ENCODE data around the gene ADAMTS16.

DNA sequence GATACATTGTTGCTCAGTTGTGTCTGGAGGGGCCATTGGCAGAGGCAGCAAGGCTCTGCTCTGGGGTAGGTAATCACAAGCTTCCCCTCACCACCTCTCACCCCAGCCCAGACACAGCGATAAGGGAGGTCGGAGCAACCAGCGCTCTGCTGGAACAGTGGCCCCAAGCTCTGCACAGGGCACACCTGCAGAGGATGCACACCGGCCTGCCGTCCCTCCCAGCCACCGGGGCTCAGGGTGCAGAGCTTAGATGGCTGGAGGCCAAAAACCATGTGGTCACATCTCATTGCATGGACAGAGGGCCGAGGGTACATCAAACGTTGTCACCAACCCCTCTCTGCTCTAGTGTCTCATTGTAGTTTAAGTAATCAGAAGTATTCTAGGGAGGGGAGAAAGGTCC is 187.0 kb downstream of the ADAMTS16 start:
- TF ChIP-seq EZH2 (IDR thresholded peaks at IDR 0.05; ENCODE audit: insufficient read depth, poor library complexity, severe bottlenecking): no peak
- TF ChIP-seq EZH2phosphoT487 (IDR thresholded peaks at IDR 0.05; ENCODE audit: insufficient read depth, low read depth): no peak
